HG02852 (cell line): ENCODE measurements around the gene SEMA4B.
"Not testable (repeated sequence)": the region's sequence is repeated elsewhere in the genome, so short reads cannot be mapped to it uniquely, and the experiment has no call there.

ENCODE experiments used
- ATAC-seq: cut with Tn5 transposase; IDR thresholded peaks from one replicate; pipeline ENCODE4 v1.9.1; 2021; ENCODE audit warnings: mild to moderate bottlenecking, moderate library complexity; ENCODE audit not compliant: unreplicated experiment

SEMA4B gene, protein sequence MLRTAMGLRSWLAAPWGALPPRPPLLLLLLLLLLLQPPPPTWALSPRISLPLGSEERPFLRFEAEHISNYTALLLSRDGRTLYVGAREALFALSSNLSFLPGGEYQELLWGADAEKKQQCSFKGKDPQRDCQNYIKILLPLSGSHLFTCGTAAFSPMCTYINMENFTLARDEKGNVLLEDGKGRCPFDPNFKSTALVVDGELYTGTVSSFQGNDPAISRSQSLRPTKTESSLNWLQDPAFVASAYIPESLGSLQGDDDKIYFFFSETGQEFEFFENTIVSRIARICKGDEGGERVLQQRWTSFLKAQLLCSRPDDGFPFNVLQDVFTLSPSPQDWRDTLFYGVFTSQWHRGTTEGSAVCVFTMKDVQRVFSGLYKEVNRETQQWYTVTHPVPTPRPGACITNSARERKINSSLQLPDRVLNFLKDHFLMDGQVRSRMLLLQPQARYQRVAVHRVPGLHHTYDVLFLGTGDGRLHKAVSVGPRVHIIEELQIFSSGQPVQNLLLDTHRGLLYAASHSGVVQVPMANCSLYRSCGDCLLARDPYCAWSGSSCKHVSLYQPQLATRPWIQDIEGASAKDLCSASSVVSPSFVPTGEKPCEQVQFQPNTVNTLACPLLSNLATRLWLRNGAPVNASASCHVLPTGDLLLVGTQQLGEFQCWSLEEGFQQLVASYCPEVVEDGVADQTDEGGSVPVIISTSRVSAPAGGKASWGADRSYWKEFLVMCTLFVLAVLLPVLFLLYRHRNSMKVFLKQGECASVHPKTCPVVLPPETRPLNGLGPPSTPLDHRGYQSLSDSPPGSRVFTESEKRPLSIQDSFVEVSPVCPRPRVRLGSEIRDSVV

DNA sequence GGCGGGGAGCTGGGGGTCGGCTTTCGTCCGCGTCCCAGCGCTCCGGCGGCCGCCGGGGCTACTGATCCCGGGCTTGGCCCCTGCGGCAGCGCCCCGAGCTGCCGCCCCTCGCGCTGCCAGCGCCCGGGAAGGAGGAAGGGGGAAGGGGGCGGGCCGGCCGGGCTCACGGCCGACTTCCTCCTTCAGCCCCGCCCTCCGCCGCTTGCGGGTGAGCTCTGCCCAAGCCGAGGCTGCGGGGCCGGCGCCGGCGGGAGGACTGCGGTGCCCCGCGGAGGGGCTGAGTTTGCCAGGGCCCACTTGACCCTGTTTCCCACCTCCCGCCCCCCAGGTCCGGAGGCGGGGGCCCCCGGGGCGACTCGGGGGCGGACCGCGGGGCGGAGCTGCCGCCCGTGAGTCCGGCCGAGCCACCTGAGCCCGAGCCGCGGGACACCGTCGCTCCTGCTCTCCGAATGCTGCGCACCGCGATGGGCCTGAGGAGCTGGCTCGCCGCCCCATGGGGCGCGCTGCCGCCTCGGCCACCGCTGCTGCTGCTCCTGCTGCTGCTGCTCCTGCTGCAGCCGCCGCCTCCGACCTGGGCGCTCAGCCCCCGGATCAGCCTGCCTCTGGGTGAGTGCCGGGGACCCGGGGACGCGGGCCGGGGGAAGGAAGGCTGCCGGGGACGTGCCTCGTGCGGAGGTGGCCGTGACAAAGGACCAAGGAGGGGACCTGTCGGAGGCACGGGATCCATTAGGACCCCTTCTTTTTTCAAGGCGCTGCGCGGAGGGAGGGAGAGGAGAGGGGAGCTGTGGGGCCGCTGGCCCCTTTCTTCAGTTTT is at the start of gene SEMA4B:
SEMA4B (plus strand) TSS at position 201 of the 814 bp plus-strand sequence; CDS start at position 450, 249 bp downstream.
- peak; percentile 84 for ATAC-seq

DNA sequence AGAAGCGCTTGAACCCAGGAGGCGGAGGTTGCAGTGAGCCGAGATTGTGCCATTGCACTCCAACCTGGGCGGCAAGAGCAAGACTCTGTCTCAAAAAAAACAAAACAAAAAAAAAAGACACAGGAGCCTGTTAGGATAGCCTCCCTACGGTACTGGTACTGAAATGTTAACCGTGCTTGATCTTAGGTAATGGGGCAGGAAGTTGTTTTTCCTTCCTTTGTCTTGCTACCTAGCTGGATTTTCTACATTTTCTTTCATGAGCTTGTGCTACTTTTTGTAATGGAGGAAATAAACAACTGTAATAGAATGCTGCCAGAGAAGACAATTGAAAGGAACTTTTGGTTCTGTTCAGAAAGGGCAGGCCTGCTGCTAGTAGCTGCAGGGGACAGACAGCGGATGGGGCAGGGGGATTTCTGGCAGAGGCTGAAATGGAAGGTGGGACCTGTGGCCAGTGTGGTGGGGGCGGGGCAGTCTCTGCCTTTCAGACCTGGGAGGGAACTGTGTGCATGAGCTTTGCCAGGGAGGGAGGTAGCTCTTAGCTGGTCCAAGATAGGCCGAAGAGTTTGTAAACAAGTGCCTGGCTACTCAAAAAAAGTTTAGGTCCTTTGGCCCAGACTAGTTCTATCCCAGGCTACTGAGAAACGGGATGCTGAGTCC is 49.0 kb upstream of the SEMA4B start:
- no peak for ATAC-seq

DNA sequence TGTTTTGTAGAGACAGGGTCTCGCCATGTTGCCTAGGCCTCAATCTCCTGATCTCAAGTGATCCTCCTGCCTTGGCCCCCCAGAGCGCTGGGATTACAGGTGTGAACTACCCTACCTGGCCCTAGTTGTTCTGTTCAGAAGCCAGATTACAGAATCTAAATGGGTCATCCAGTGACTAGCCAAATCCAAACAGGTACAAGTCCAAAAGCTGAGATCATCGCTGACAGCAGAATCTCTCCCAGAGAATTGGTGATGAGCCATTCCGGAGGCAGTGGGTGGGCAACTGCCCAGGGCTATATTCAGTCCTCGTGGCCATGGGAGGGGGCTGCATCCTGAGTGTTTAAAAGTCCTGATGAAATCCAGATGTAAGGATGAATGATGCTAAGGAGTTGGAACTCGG is 47.5 kb upstream of the SEMA4B start:
- no peak for ATAC-seq

DNA sequence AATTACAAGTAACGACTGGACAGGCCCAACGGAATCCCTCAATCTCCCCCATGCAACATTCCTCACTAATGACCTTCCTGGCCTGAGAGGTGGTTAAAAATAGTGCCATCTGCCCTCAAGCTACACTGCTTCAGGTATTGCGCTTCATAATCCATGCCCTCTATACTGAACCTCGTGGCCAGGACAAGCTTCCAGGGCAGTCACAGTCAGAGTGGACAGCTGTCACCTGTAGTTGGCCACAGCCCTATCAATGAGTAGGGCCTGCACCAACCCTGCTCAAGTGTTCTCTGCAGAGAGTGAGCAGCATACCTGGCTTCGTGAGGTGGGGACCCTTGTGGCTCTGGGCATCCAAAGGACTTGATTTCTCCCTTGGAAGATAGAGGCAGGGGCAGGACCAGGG is 46.9 kb upstream of the SEMA4B start:
- ATAC-seq: no peak

DNA sequence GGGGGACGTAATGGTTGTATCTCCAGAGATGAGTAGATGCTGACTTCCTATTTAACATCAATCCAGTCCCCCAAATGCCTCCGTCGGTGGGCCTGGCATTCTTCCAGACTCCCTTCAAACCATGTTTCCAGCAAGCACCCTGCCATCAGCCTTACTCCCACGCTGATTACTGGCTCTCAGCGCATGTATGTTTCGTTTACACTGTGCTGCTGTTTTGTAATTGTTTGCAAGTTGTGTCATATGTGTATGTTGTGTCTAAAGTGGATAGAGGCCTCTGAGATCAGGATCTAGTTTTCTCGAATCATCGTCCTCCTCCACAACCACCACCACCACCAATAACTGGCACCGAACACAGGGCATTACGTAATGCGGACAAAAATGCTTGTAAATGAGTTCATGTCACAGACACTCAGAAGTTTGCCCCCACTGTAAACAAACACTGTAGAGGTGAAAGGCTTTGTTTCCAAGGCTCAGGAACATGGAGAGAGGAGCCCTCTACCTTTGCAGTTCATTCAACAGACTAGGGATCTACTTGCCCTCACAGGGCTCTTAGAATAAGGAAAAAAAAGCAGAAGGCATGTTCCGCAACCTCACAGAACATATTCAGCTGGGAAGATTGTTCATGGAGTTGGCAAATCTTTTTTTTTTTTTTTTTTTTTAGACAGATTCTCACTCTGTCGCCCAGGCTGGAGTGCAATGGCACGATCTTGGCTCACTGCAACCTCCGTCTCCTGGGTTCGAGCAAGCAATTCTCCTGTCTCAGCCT is 46.1 kb upstream of the SEMA4B start:
- ATAC-seq: no peak

DNA sequence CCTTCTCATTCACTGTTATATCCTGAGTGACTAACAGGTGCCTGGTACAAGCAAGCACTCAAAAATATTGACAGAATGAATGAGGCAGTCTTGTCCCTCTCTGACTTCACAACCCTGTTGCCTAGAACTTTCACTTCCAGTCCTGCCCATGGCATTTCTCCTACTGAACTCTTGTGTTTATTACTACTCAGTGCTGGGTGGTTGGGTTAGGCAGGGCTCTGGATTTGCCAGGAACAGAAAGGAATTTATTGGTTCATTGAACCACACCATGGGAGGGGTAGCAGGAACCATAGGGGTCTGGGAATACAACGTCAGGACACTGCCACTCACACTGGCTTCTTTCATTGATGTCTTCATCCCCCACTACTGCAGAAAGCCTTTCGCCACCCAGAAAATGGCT is 41.9 kb upstream of the SEMA4B start:
- ATAC-seq: no peak

DNA sequence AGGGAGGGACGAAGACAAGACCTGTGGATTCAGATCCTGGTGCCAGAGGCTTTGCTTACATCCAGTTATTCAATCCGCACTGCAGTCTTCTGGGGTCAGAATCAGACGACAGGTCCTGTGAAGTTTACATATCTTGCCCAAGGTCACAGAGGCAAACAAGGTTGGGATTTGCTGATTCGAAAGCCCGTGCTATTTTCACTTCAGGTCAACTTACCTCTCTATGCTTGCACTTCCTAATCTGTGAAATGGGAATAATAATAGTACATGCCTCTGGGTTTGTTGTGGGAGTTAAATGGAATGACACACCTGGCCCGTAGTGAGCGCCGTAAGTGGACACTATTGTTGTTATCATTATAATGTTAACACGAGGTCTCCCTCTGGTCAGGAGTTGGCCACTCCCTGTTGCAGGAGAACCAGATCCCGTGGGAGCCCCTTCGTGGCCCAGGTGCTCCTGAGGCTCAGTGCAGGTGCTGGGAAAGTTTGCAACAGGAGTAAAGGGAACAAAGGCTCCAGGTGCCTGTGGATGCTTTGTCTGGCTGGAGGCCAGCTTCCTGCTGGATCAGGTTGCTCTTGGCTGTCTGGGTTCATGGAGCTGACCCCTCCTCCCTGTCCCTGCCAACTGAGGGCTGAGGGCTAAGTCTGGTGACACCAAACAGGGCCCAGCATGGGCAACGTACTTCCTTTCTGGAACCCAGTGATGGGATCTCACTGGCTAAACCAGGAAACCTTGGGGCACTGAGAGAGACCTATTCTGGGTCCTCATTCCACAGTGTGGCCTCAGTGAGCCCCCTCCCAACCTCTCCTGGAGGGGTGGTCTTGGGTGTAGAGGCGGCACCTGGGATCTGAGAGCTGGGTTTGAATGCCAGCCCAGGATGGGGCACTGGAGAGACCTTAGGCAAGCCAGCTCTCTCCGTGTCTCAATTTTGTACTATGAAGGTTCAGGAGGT is 40.1 kb upstream of the SEMA4B start:
- ATAC-seq: no peak

DNA sequence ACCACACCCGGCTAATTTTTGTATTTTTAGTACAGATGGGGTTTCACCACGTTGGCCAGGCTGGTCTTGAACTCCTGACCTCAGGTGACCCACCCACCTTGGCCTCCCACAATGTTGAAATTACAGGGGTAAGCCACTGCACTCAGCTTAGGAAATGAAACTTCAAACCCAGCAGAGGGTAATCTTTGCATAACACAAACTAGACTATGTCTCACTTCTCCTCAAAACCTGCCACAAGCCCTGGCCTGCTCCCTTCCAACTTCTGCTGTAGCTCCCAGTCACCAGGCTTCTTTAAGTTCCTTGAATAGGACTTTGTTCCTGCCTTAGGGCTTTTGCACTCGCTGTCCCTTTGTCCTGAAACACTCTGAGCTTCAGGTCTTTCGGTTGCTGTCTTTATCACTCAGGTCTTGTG is 39.2 kb upstream of the SEMA4B start:
- peak; percentile 80 for ATAC-seq

DNA sequence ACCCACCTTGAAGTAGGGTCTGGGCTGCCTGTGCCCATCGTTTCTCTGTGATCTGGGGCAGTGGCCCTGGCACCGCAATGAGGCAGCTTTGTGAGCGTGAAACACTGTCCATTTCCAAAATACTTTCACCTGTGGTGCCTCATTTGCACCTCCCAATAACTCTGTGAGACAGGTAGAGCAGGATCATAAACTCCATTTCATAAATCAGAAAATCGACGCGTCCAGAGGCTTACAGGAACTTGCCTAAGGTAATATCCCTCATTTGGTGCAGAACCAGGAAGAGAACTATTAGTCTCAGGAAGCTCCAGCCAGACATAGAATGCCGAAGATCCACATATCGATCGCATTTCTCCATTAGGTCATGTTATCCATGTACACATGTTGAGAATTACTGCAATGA is 38.2 kb upstream of the SEMA4B start:
- ATAC-seq: no peak

DNA sequence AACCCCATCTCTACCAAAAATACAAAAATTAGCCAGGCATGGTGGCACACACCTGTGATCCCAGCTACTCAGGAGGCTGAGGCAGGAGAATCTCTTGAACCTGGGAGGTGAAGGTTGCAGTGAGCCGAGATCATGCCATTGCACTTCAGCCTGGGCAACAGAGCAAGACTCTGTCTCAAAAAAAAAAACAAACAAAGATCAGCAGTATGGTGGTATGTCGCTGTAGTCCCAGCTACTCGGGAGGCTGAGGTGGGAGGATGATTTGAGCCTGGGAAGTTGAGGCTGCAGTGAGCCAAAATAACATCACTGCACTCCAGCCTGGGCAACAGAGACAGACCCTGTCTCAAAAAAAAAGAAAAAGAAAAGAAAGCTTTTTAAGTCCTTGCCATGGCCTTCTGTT is 36.9 kb upstream of the SEMA4B start:
- ATAC-seq: not testable (repeated sequence)

DNA sequence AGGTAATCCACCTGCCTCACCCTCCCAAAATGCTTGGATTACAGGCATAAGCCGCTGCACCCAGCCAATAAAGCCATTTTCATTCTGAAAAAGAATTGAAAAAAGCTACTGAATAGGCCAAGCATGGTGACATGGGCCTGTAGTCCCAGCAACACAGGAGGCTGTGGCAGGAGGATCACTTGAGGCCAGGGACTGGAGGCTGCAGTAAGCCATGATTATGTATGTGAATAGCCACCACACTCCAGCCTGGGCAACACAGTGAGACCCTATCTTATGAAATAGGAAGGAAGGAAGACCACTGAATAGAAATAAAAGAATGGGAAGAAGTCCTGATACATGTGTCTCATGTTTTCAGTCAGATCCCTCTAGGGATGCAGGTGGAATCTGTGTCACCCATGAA is 36.0 kb upstream of the SEMA4B start:
- ATAC-seq: no peak

DNA sequence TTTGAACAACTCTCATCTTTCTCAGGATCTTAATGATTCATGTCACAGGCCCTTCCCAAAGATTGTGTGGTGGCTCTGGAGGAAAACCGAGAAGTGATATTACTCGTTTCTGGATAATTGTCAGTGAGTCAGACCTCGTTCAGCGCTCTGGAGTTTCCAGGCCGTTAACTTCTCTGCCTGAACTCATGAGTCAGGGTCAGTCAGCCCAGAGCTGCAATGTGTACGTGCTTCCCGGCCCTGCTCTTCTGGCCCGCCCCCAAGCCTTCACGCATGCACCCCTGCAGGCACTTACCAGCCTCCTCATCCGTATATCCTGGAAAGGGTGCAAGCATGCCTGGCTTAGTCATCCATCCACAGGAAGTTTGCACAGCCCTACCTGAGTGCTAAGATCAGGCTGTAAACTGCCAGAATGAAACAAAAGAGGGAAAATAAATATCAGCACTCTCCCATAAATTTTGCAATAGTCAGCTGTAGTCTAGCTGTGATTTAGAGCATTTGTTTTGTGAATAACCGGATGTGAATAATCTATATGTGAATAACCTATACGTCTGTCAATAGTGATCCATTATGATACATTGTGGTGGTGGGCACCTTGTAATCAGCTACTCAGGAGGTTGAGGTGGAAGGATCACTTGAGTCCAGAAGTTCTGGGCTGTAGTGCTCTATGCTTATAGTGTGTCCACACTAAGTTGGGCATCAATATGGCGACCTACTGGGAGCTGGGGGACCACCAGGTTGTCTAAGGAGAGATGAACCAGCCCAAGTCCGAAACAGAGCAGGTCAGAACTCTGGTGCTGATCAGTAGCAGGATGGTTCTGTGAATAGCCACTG is 35.3 kb upstream of the SEMA4B start:
- ATAC-seq: no peak

DNA sequence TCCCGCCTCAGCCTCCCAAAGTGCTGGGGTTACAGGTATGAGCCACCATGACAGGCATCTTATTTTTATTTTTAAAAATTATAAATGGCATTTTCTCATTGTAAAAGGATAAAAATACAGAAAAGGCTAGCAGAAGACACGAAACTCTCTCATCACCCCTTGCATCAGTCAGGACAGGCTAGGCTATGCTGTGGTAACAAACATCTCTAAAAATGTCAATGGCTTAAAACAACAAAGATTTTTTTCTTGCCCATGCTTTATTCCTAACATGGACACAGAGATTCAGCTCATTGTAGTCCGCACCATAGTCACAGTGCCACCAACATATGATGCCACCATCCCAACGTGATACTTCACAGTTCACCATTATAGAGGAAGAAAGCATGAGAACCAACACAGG is 34.0 kb upstream of the SEMA4B start:
- no peak for ATAC-seq

DNA sequence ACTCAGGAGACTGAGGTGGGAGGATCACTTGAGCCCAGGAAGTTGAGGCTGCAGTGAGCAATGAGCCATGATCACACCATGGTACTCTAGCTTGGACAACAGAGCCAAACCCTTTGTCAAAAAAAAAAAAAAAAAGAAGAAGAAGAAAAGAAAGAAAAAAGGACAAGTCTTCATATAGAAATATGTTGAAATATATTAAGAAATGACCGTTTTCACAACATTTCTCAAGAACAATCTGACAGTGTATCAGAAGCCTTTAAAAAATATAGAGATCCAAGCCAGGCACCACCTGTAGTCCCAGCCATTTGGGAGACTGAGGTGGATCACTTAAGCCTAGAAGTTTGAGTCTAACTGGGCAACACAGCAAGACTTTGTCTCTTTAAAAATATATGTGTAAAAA is 29.5 kb upstream of the SEMA4B start:
- no peak for ATAC-seq

DNA sequence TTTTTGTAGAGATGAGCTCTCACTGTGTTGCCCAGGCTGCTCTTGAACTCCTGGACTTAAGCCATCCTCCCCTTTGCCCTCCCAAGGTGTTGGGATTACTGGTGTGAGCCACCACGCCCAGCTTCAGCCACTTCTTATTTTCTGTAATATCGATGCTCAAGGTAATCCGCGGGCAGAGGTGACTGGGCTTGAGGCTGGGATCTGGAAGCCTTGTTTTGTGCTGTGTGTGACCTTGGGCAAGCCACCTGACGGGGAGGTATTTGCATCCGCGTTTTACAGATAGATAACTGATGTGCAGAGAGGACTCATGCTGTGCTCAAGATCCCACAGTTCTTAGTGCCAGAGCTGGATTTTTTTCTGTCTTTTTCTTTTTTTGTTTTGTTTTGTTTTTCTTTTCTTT is 27.8 kb upstream of the SEMA4B start:
- ATAC-seq: no peak

DNA sequence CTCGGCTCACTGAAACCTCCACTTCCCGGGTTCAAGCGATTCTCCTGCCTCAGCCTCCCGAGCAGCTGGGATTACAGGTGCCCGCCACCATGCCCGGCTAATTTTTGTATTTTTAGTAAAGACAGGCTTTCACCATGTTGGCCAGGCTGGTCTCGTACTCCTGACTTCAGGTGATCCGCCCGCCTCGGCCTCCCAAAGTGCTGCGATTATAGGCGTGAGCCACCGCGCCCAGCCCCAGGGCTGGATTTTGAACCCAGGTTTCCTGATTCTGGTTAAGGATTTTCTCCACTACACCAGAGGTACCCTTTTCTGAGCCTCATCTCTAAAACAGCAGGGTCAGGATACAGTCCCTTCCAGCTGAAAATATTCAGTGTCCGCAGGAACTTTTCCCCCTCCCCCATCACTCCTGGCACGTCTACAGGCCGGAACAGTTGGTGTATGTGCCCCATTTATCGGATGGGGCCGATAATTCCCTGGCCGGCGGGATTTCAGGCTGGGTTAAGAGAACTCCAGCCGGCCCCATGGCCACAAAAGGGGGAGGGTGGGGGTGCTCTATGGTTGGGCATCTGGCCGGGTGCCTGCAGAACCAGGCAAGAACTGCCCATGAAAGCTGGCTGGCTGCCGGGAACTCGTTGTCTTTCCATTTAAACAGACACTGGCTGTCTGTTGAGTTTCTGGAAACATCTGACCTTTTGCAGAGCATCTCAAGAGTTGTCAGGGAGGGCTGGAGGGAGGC is 26.8 kb upstream of the SEMA4B start:
- ATAC-seq: no peak

DNA sequence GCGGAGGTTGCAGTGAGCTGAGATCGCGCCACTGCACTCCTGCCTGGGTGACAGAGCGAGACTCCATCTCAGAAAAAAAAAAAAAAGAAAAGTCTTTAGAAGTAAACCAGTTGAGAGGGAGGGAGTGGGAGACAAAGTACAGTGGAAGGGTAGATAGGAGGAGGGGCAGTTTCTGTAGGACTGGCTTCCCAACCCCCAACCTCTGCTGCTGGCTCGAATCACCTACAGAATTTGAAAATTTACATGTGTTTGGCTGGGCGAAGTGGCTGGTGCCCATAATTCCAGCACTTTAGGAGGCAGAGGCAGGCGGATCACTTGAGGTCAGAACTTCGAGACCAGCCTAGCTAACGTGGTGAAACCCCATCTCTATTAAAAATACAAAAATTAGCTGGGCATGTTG is 24.1 kb upstream of the SEMA4B start:
- ATAC-seq: no peak
